Left lobe of liver (tissue), 2 donors: Measurements from ENCODE around the gene ZNF350. TPM values are rescaled to one million over a fixed set of nuclear protein-coding genes. Genes with fewer than 3 reads are reported as not detected.
"Not testable (repeated sequence)": the region's sequence is repeated elsewhere in the genome, so short reads cannot be mapped to it uniquely, and the experiment has no call there.

ENCODE experiments used
- ATAC-seq: fragments of 200-7000 bp; cut with Tn5 transposase; one replicate; pipeline ENCODE4 v1.9.1; 2020; ENCODE audit warnings: mild to moderate bottlenecking, moderate library complexity
- DNase-seq: peaks from one replicate; pipeline ENCODE4 v3.0.0-alpha.2; 2020; ENCODE audit warnings: low spot score
- total RNA-seq: library from RNA; stranded (reverse); gene quantifications from one replicate; pipeline ENCODE4 v1.2.1, GENCODE V29; 2021
- donor health status: DM: no; HTN: no; CAD: no; lungs with moderate emphysema.
- donor health status: DM: no; HTN: yes; CAD: no.

ZNF350 gene
- total RNA-seq, 1 donor from 2014 or later: 2.7 TPM

DNA sequence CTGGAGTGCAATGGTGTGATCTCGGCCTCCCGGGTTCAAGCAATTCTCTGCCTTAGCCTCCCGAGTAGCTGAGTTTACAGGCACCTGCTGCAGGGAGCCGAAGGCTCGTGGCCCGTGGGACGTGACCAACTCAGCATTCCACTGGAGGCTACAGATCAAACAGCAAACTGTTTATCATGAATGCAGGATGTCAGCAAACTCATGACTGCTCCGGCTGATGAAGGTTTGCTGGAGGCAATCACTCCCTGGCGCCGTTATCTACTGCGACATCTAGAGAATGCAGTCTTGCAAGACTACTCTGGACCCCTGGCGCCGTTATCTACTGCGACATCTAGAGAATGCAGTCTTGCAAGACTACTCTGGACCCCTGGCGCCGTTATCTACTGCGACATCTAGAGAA is 10.9 kb downstream of the ZNF350 start:
- ATAC-seq, DNase-seq: not testable (repeated sequence)

DNA sequence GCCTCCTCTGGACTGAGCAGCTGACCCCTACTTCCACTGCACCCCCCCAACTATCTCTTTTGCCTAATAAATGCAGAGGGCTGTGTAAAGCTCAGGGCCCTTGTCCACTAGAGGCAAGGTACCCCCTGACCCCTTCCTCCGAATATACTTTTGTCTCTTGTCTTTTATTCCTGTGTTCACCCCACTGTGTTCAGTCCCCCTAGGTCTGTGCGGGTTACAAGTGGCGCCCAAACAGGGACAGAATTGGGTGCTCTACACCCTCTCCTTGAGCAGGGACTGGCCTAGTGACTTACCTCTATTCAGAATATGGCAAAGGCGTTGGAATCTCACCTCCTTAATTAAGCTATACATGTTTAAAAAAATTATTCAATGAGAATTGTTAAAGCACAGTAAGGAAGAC is 15.0 kb downstream of the ZNF350 start:
- no peak for DNase-seq
- ATAC-seq: no peak

DNA sequence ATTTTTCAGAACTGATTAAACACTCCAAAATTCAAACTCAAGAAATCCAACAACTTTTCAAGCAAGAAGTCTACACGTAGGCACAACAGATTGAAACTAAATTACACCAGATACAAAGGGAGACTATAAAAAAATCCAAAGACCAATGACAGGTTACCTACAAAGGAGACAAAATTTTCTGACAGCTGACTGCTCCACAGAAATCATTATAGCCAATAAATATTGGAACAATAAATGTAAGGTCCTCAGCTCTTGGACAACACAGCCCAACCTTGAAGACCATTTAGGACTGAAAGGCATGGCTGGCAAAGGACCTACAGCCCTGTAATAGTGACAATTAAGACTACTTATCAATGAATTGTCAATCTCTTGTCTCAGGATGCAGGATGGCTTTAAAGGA is 15.9 kb downstream of the ZNF350 start:
- no peak for DNase-seq
- no peak for ATAC-seq

DNA sequence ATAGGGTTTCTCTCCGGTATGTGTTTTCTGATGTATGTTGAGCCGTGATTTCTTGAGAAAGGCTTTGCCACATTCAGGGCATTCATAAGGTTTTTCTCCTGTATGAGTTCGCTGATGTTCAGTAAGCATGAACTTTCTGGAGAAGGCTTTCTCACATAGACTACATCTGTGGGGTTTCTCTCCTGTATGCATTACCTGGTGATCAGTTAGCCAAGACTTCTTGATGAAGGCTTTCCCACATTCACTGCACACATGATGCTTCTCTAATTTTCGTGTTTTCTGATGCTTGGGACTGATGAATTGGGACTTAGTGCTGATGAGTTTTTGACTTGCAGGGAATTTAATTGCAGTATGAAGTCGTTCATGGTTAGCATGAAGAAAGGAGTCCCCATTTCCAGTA is 21.1 kb downstream of the ZNF350 start:
- ATAC-seq (no peak), DNase-seq (no peak)

DNA sequence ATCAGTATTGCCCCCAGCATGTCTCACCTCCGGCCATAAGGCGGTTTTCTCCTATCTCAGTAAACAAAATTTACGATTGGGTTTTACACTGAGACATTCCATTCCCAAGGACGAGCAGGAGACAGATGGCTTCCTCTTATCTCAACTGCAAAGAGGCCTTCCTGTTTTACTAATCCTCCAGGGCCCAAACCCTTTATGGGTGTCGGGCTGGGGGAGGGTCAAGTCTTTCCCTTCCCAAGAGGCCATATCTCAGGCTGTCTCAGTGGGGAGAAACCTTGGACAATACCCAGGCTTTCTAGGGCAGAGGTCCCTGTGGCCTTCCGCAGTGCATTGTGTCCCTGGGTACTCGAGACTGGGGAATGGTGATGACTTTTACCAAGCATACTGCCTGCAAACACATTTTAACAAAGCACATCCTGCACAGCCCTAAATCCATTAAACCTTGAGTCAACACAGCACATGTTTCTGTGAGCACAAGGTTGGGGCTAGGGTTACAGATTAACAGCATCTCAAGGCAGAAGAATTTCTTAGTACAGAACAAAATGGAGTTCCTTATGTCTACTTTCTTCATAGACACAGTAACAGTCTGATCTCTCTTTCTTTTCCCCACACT is 25.9 kb downstream of the ZNF350 start:
- DNase-seq: not testable (repeated sequence)

DNA sequence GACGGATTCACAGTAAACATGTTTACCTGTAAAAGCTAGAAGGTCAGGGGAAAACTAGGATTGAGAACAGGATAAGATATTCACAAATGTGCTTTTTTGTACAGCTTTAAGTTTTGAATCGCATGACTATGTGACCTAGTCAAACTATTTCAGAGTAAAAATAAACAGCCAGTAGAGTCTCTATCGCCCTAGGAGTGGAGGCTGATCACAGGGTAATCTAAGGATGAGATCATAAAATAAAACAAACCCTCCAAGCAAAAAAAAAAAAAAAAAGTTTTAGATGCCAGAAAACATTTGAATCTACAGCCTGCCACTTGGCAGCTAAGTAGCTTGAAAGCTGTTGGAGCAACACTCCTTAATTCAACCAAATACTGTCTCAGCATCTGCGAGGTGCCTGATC is 26.8 kb downstream of the ZNF350 start:
- ATAC-seq: no peak
- no peak for DNase-seq

More for the DNA sequence above, 25.9 kb downstream of the ZNF350 start:
- not testable (repeated sequence) for ATAC-seq

DNA sequence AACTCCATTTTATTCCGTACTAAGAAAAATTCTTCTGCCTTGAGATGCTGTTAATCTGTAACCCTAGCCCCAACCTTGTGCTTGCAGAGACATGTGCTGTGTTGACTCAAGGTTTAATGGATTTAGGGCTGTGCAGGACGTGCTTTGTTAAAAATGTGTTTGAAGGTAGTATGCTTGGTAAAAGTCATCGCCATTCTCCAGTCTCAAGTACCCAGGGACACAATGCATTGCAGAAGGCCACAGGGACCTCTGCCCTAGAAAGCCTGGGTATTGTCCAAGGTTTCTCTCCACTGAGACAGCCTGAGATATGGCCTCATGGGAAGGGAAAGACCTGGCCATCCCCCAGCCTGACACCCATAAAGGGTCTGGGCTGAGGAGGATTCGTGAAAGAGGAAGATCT is 28.8 kb downstream of the ZNF350 start:
- ATAC-seq, DNase-seq: not testable (repeated sequence)

DNA sequence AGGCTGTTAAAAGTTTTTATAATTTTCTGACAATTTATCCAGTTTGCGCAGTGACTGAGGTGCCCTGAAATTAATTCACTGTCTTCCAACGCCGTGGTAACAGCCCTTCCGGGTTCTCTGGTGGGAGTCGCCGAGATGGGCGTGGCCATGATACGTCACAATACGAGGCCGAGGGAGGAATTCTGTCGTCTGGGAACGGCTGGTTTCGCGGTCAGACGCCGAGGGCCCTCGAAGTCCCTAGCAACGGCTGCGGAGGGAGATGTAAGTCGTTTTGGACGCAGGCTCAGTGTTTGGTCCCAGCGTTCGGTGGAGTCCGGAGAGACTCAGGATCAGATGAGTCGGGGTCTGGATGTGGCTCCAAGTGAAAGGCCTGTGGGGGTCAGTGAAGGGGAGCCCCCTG is 37.7 kb downstream of the ZNF350 start:
- DNase-seq: no peak
- no peak for ATAC-seq

DNA sequence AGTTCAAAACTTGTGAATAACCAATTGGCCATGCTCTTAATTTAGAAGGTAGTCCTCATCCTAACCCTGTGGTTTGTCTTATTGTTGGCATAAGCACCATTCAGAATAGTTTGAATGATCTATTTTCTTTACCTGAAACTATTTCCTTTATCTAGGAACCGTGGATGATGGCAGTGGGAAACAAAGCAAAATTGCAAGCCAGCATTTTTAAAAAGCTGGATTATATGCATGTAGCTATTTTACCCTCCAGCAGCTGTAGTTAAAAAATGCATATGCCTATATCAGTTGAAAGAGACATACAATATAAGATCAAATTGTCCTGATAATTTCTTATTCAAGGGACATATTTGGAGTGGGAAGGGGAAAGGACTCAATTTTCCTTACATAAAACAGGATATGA is 40.0 kb downstream of the ZNF350 start:
- DNase-seq: no peak
- no peak for ATAC-seq

DNA sequence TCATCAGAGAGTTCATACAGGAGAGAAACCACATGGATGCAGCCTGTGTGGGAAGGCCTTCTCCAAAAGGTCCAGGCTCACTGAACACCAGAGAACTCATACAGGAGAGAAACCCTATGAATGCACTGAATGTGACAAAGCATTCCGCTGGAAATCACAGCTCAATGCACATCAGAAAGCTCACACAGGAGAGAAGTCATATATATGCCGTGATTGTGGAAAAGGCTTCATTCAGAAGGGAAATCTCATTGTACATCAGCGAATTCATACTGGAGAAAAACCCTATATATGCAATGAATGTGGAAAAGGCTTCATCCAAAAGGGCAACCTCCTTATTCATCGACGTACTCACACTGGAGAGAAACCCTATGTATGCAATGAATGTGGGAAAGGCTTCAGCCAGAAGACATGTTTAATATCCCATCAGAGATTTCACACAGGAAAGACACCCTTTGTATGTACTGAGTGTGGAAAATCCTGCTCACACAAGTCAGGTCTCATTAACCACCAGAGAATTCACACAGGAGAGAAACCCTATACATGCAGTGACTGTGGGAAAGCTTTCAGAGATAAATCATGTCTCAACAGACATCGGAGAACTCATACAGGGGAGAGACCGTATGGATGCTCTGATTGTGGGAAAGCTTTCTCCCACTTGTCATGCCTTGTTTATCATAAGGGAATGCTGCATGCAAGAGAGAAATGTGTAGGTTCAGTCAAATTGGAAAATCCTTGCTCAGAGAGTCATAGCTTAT is 41.7 kb downstream of the ZNF350 start:
- DNase-seq: no peak
- no peak for ATAC-seq

DNA sequence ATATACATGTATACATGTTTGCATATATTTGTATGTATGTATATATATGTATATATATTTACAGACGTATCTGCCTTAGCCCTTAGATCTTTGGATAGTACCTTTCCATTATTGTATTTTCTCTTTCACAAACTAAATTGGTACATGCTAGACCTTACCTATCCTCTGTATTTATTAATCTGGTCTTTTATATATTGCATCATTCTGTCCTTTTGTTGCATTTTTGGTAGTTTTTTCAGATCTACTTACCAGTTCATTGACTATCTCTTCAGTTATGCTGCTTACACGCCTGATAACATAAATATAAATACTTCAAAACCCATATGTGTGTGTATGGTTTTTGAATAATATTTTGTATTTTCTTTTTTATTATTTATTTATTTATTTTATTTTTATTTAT is 47.7 kb downstream of the ZNF350 start:
- ATAC-seq (no peak), DNase-seq (no peak)

DNA sequence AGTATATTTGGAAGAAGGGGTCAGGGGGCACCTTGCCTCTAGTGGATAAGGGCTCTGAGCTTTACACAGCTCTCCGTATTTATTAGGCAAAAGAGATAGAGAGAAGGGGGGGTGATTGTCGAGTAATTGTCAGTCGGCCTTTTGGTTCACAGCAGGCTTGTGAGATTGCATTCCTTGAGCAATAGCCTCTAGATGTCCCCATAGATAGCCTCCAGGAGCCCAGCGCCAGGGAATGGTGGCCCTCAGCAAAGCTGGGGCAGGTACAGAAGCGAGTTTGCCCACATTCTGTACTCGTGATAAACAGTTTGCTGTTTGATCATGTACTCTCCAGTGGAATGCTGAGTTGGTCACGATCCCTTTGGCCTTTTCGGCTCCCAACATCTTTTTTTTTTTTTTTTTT is 54.7 kb downstream of the ZNF350 start:
- no peak for ATAC-seq
- no peak for DNase-seq

DNA sequence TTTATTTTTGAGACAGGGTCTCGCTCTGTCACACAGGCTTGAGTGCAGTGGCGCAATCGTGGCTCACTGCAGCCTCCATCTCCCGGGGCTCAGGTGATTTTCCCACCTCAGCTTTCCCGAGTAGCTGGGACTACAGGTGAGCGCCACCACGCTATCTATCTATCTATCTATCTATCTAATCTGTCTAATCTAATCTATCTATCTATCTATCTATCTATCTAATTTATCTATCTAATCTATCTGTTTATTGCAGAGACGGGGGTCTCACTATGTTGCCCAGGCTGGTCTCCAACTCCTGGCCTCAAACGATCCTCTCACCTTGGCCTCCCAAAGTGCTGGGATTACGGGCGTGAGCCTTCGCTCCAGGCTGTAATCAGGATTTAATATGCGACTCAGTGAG is 58.8 kb downstream of the ZNF350 start:
- no peak for DNase-seq
- no peak for ATAC-seq

DNA sequence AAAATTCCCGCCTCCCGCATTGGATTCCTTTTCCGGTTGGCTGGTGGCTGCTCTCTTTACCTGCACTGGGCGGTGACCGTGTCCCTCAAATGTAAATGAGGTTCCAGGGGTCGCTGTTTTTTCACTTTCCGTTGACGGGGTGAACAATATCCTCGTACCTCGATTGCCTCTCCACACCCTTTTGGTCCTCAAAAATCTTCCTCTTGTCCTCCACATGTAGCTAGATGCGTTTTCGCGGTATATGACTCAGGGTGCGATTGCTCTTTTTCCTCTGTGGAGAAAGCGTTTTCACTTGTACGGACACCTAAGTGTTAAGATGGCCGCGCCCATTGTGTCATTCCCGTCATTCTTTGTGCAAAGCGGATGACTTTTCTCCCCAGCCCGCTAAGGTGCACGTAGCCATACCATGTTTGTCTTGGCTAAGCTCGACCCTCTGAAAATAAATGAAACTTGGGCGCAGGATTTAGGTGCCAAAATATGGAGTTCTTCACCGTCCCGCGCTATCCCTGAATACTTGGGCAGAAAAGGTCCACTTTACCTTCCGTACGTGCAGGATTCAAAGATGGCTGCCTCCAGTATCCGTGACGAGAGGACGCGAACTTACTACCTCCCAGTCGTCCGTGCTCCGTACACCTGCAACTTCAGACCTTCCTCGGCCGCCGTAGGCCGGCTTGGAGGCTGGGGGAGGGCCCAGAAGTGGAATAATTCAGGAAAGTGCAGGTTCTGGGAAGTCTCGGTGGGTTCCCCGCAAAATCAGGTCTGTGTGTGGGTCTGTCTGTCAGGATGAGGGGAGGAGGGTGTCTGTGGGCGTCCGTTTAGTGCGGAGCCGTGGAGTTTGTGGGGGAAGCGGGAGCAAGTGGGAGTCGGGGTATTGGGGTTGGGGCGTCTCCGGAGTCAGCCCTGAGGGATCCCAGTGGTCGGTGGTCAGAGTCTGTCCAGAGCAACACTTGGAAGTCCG is 59.6 kb downstream of the ZNF350 start, which contains the start of gene ZNF613:
TSS of gene ZNF613 (plus strand) at position 689 of the 958 bp plus-strand sequence. CDS start 8,749 bp downstream, outside the sequence.
- DNase-seq (peak; percentile 92), ATAC-seq (peak; percentile 97)

DNA sequence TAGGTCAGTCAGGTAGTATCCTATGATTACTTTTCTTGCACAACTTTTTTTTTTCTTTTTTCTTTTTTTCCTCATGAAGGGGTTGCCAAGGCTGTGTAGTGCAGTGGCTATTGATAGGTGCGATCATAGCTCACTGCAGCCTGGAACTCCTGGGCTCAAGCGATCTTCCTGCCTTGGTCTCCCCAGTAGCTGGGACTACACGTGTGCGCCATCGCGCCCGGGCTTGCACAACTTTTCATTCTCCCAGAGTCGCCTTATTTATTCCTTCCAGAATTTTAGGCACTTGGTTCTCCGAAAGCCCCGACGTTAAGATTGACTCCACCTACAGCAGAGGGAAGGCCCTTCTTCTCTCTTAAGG is 60.2 kb downstream of the ZNF350 start:
- ATAC-seq (no peak), DNase-seq (no peak)

DNA sequence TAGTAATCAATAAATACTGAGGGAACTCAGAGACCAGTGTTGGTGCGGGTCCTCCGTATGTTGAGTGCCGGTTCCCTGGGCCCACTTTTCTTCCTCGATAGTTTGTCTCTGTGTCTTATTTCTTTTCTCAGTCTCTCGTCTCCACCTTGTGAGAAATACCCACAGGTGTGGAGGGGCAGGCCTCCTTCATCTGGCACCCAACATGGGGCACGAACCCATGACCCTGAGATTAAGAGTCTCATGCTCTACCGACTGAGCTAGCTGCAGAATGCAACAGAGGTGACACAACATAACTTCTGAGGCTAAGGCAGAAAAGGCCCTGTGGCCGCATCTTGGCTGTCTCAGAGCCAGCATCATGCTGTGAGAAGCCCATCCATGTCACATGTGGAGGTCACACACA is 64.7 kb downstream of the ZNF350 start:
- ATAC-seq: no peak
- DNase-seq: no peak

DNA sequence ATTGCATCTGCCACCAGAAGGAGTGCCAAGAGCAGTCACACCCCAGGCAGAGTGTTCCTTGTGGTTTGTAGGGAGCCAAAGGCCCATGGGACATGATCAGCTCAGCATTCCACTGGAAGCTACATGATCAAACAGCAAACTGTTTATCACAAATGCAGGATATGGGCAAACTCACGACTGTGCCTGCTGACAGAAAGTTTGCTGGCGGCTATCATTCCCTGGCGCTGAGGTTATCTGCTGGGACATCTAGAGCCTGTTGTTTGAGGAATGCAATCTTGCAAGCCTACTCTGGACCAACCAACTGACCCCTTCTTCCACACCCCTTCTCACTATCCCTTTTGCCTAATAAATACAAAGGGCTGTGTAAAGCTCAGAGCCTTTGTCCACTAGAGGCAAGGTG is 67.0 kb downstream of the ZNF350 start:
- DNase-seq (no peak), ATAC-seq (no peak)

DNA sequence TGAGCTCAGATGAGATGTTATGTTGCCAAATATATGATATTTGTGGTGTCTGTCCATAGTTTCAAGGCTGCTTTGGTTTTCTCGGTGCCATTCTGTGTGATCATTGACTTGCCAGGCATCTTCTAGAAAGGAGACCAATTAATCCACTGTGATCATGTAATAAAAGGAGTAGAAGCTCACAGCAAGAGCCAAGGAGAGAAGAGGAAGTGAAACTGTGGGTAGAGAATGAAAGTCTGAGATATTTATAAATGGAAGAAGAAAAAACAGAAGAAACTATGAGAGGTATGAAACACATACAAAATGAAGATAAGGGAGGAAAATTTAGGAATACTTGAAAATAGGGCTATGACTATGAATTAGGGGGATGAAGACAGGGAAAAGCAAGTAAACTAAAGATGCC is 70.5 kb downstream of the ZNF350 start:
- ATAC-seq: no peak
- no peak for DNase-seq

DNA sequence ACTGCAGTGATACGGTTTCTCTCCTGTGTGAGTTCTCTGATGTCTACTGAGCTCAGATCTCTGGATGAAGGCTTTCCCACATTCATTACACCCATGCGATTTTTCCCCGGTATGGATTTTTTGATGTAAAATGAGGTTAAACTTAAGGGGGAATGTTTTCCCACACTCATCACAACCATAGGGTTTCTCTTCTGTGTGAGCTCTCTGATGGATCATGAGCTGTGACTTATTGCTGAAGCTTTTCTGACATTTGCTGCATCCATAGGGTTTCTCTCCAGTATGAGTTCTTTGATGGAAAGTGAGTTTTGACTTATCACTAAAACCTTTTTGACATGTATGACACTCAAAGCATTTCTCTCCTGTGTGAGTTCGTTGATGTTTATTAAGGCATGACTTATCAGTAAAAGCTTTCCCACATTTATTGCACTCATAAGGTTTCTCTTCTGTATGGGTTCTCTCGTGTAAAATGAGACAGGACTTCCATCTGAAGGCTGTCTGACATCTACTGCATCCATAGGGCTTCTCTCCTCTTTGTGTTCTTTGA is 71.2 kb downstream of the ZNF350 start:
- ATAC-seq (no peak), DNase-seq (no peak)
